Ishikawa (cell line): ENCODE measurements around the gene FHIT.

Experiments used
- CEBPB ChIP-seq: IDR thresholded peaks from 2 replicates; pipeline ENCODE4 v1.6.1; 2012
- CREB1 ChIP-seq: IDR thresholded peaks from 2 replicates; pipeline ENCODE4 v1.6.1; 2012; ENCODE audit warnings: low read depth
- EGR1 ChIP-seq: IDR thresholded peaks from 2 replicates; pipeline ENCODE4 v1.6.1; 2012
- EP300 ChIP-seq: IDR thresholded peaks from 2 replicates; pipeline ENCODE4 v1.6.1; 2012; ENCODE audit warnings: borderline replicate concordance
- FOXM1 ChIP-seq: IDR thresholded peaks from 2 replicates; pipeline ENCODE4 v1.6.1; 2012; ENCODE audit warnings: low read depth, borderline replicate concordance
- MAX ChIP-seq: IDR thresholded peaks from 2 replicates; pipeline ENCODE4 v1.6.1; 2012
- NFIC ChIP-seq: IDR thresholded peaks from 2 replicates; pipeline ENCODE4 v1.6.1; 2012
- RAD21 ChIP-seq: IDR thresholded peaks from 2 replicates; pipeline ENCODE4 v1.6.1; 2012; ENCODE audit warnings: low read depth
- REST ChIP-seq: IDR thresholded peaks from 2 replicates; pipeline ENCODE4 v1.6.1; 2012; ENCODE audit warnings: low read depth, mild to moderate bottlenecking
- TAF1 ChIP-seq: IDR thresholded peaks from 2 replicates; pipeline ENCODE4 v1.6.1; 2012; ENCODE audit warnings: low read depth, mild to moderate bottlenecking
- TCF12 ChIP-seq: IDR thresholded peaks from 2 replicates; pipeline ENCODE4 v1.6.1; 2012; ENCODE audit warnings: low read depth
- TEAD4 ChIP-seq: IDR thresholded peaks from 2 replicates; pipeline ENCODE4 v1.6.1; 2012
- USF1 ChIP-seq: IDR thresholded peaks from 2 replicates; pipeline ENCODE4 v1.6.1; 2012
- YY1 ChIP-seq: IDR thresholded peaks from 2 replicates; pipeline ENCODE4 v1.6.1; 2012; ENCODE audit warnings: low read depth
- ZBTB7A ChIP-seq: IDR thresholded peaks from 2 replicates; pipeline ENCODE4 v1.6.1; 2012; ENCODE audit warnings: low read depth

FHIT gene

GRCh38 chr3:60142009-60142408 is 1109.2 kb downstream of the FHIT start:
- TF ChIP-seq MAX (no peak), CEBPB (no peak), RAD21 (no peak), USF1 (no peak), ZBTB7A (no peak), FOXM1 (no peak), CREB1 (no peak), TAF1 (no peak), EGR1 (no peak), YY1 (no peak)

- TF ChIP-seq TAF1, result no peak
- no peak for TF ChIP-seq MAX
- no peak for TF ChIP-seq NFIC
- TF ChIP-seq RAD21, result no peak
- no peak for TF ChIP-seq USF1
- TF ChIP-seq EP300, result no peak
- TF ChIP-seq FOXM1, result no peak
- TF ChIP-seq ZBTB7A, result no peak
- TF ChIP-seq REST, result no peak
- TF ChIP-seq CEBPB, result no peak
These were observed 1111.1 kb downstream of the FHIT start for GRCh38 chr3:60140160-60140559.

- TF ChIP-seq ZBTB7A (no peak), CREB1 (no peak)
These were observed 1114.7 kb downstream of the FHIT start for GRCh38 chr3:60136601-60137000.

- TF ChIP-seq YY1 (no peak), USF1 (no peak), TAF1 (no peak), TCF12 (no peak), RAD21 (no peak), REST (no peak), ZBTB7A (no peak), NFIC (no peak), CREB1 (no peak), TEAD4 (no peak), EGR1 (no peak), CEBPB (no peak), FOXM1 (no peak), MAX (no peak), EP300 (no peak)
These were observed 1115.8 kb downstream of the FHIT start for GRCh38 chr3:60135474-60135873.

- TF ChIP-seq MAX (no peak), USF1 (no peak), FOXM1 (no peak), YY1 (no peak), TAF1 (no peak), TCF12 (no peak)
These were observed 1117.7 kb downstream of the FHIT start for GRCh38 chr3:60133269-60134162.
